Caco-2 (cell line): ENCODE data around the gene COL4A2. TPM values are rescaled to one million over a fixed set of nuclear protein-coding genes. Genes with fewer than 3 reads are reported as not detected.
A peak's percentile ranks its signal among the peaks of the same experiment; 100 is the strongest.

Experiments used
- BruUV-seq: library from RNA; stranded (reverse); fragments of 400-500 nt; replicated peaks from 2 replicates; lab custom pipeline; 2021; lab: Mats Ljungman, UMichigan
- CTCF ChIA-PET: fragments of 300-600 bp; sonication (Branson Sonifier 250); formaldehyde crosslinking; loops from one replicate; lab custom pipeline; 2022; ENCODE audit warnings: antibody characterized with exemption; lab: Charles Lee
- POLR2A ChIA-PET: fragments of 300-600 bp; sonication (Branson Sonifier 250); formaldehyde crosslinking; loops from one replicate; lab custom pipeline; 2022; ENCODE audit warnings: antibody characterized with exemption; lab: Charles Lee
- DNase-seq, 2 experiments: peaks; one replicate each; pipeline versions ENCODE4 v3.0.0 to v3.0.0-alpha.2; 2020 to 2022
- H3K27me3 ChIP-seq: replicated peaks from 2 replicates; pipeline ENCODE4 v1.6.0; 2011; ENCODE audit warnings: low read length; ENCODE audit not compliant: control insufficient read depth, insufficient read depth
- H3K36me3 ChIP-seq: 2 replicates; pipeline ENCODE4 v1.5.1; 2011; ENCODE audit warnings: low read length; ENCODE audit not compliant: control insufficient read depth, insufficient read depth
- H3K4me1 ChIP-seq: fragments of 250-450 bp; sonication (Bioruptor Pico); 2 replicates; pipeline ENCODE4 v1.5.1; 2020; ENCODE audit warnings: mild to moderate bottlenecking
- H3K4me3 ChIP-seq: 2 replicates; pipeline ENCODE4 v1.5.1; 2011; ENCODE audit warnings: low read depth, mild to moderate bottlenecking, control low read depth, low read length
- H3K9me3 ChIP-seq: fragments of 250-450 bp; sonication (Bioruptor Pico); 2 replicates; pipeline ENCODE4 v1.5.1; 2020; ENCODE audit warnings: mild to moderate bottlenecking, moderate library complexity
- H3K27ac Mint-ChIP-seq: one replicate; pipeline ENCODE4 v1.8.0; 2022; ENCODE audit warnings: mixed read lengths; ENCODE audit not compliant: unreplicated experiment
- H3K27me3 Mint-ChIP-seq: one replicate; pipeline ENCODE4 v1.8.0; 2022; ENCODE audit warnings: mixed read lengths; ENCODE audit not compliant: insufficient read depth, unreplicated experiment
- H3K36me3 Mint-ChIP-seq: one replicate; pipeline ENCODE4 v1.8.0; 2022; ENCODE audit warnings: mild to moderate bottlenecking, mixed read lengths; ENCODE audit not compliant: insufficient read depth, unreplicated experiment
- H3K4me1 Mint-ChIP-seq: one replicate; pipeline ENCODE4 v1.8.0; 2022; ENCODE audit warnings: low read depth, mixed read lengths; ENCODE audit not compliant: unreplicated experiment
- H3K4me3 Mint-ChIP-seq: one replicate; pipeline ENCODE4 v1.8.0; 2022; ENCODE audit warnings: mild to moderate bottlenecking, moderate library complexity, mixed read lengths; ENCODE audit not compliant: unreplicated experiment
- H3K9me3 Mint-ChIP-seq: one replicate; pipeline ENCODE4 v1.8.0; 2022; ENCODE audit warnings: mixed read lengths; ENCODE audit not compliant: unreplicated experiment
- intact Hi-C: fragments of 100-400 bp; cut with micrococcal nuclease; formaldehyde crosslinking; loops from one replicate; pipeline ENCODE4 v1.10.0; 2022; ENCODE audit not compliant: unreplicated experiment
- microRNA-seq: library from miRNA; unstranded; fragments of <30 nt; microRNA quantifications from one replicate; pipeline ENCODE4 v1.2.0, GENCODE V29; 2022
- total RNA-seq: library from RNA; stranded (reverse); gene quantifications from 2 replicates; pipeline ENCODE4 v1.2.3, GENCODE V29; 2022
- TF ChIP-seq, protein P1 (sequence below), 2 experiments: fragments of 200-600 bp in 1 of 2; IDR thresholded peaks; 1 replicate in 1 of 2; 2 replicates in 1 of 2; pipeline versions ENCODE4 v1.5.1 to v1.8.0; 2011 to 2022; ENCODE audit warnings: antibody characterized with exemption in 1 of 2, control low read depth in 1 of 2, inconsistent platforms in 1 of 2, low read depth in 1 of 2, low read length in 1 of 2, mild to moderate bottlenecking in 1 of 2, moderate library complexity in 1 of 2; ENCODE audit not compliant: insufficient read depth in 1 of 2, severe bottlenecking in 1 of 2, unreplicated experiment in 1 of 2

COL4A2 gene
- total RNA-seq, 1 experiment from 2014 or later, result 19.2 TPM

DNA sequence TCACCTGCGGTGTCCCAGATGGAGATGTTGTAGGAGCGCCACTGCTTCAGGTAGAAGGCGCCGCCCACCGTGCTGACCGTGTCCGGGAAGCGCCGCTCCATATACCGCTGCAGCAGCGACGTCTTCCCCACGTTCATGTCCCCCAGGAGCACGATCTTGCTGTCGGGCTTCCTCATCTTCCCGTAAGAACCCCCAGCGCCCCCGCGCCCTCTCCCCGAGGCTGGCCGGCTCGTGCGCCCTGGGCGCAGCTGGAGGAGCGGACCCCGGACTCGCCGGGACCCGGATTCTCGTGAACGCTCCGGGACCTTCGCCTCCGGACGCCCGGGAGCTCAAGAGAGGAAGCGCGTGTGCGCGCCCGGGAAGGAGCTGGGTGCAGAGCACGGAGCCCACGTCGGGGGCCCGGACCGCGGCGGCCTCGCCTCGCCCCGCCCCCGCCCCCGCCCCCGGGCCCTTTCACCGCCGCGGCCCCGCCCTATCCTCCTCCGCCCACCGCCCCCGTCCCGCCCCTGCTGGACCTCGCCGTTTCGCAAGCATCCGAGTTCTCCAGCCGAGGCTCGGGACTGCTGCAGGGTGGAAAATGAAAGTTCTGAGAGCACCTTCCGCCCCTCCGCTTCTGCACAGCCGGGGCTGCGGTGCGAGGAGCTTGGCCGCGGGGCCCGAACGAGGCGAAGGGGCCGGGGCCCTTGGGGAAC, 254.4 kb downstream of the COL4A2 start, which contains the start of gene RAB20:
Gene RAB20, minus strand, starts transcription at position 379 of the 692 bp plus-strand sequence. Its CDS starts 203 bp downstream, at position 176.
- Histone ChIP-seq H3K4me1 (peaks cover 32% of the 10 kb centered on the region), H3K4me3 (peak within 1 kb of the TSS; percentile 84), H3K36me3 (peaks cover 11% of the 10 kb centered on the region), H3K9me3 (no peaks in the 10 kb centered on the region), H3K27me3 (no peaks in the 10 kb centered on the region)
- DNase-seq, result peak; percentile 92 to 94
- TF ChIP-seq, protein P1, sequence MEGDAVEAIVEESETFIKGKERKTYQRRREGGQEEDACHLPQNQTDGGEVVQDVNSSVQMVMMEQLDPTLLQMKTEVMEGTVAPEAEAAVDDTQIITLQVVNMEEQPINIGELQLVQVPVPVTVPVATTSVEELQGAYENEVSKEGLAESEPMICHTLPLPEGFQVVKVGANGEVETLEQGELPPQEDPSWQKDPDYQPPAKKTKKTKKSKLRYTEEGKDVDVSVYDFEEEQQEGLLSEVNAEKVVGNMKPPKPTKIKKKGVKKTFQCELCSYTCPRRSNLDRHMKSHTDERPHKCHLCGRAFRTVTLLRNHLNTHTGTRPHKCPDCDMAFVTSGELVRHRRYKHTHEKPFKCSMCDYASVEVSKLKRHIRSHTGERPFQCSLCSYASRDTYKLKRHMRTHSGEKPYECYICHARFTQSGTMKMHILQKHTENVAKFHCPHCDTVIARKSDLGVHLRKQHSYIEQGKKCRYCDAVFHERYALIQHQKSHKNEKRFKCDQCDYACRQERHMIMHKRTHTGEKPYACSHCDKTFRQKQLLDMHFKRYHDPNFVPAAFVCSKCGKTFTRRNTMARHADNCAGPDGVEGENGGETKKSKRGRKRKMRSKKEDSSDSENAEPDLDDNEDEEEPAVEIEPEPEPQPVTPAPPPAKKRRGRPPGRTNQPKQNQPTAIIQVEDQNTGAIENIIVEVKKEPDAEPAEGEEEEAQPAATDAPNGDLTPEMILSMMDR (IDR thresholded peaks at IDR 0.05; ENCODE audit: insufficient read depth in 1 of 2, low read depth in 1 of 2, low read length in 1 of 2, severe bottlenecking in 1 of 2, unreplicated experiment in 1 of 2), result no peak
- Mint-ChIP-seq H3K4me1 (peaks cover 35% of the 10 kb centered on the region), H3K27ac (peak within 1 kb of the TSS; percentile 75), H3K36me3 (peaks cover 29% of the 10 kb centered on the region), H3K4me3 (peak within 1 kb of the TSS; percentile 85), H3K9me3 (peaks cover 11% of the 10 kb centered on the region), H3K27me3 (no peaks in the 10 kb centered on the region)
- intact Hi-C loops, result loop anchor here (1.0 to 5.0 kb wide), 5 partner anchors 21 to 339 kb away; no protein-coding TSS in a partner anchor
- CTCF ChIA-PET, result interaction anchor here (1.1 to 2.7 kb wide), 2 partner anchors 32 to 106 kb away, joined by 4 to 20 read pairs; no protein-coding TSS in a partner anchor
- POLR2A ChIA-PET, result interaction anchor here (0.6 to 1.7 kb wide), 12 partner anchors 20 to 312 kb away, joined by 3 to 17 read pairs (median 5); no protein-coding TSS in a partner anchor
- no TSS peak for BruUV-seq

DNA sequence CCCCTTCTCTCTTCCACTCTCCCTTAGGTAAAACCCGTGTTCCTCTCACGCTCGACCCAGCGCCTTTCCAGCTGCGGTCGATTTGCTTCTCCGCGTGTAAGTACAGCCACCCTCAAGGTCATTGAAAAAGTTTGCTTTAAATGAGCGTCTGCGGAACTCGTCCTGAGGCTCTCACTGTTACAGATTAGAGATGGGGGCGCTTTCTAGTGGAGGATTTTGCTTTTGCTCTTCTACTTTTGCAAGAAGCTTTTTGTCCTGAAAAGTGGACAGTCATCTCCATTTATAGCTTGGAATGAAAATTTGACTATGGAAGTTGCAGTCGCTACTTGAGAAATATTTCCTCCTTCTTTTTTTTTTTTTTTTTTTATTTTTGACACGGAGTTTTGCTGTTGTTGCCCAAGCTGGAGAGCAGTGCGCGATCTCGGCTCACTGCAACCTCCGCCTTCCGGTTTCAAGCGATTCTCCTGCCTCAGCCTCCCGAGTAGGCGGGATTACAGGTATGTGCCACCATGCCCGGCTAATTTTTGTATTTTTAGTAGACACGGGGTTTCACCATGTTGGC, 255.0 kb downstream of the COL4A2 start:
- no peaks in the 10 kb centered on the region for H3K27me3 ChIP-seq
- Mint-ChIP-seq H3K4me1 (peaks cover 28% of the 10 kb centered on the region), H3K27ac (peak overlapping the region; percentile 75), H3K9me3 (peaks cover 11% of the 10 kb centered on the region), H3K36me3 (peaks cover 22% of the 10 kb centered on the region), H3K27me3 (no peaks in the 10 kb centered on the region), H3K4me3 (peak overlapping the region; percentile 85)
- no peaks in the 10 kb centered on the region for H3K9me3 ChIP-seq
- peaks cover 26% of the 10 kb centered on the region for H3K4me1 ChIP-seq
- TSS peak; percentile 53 for BruUV-seq
- ChIA-PET POLR2A (interaction anchor here (0.6 to 1.7 kb wide), 12 partner anchors 21 to 312 kb away, joined by 3 to 17 read pairs (median 5); no protein-coding TSS in a partner anchor), CTCF (interaction anchor here (0.6 to 2.7 kb wide), 3 partner anchors 31 to 447 kb away, joined by 3 to 20 read pairs (median 4); no protein-coding TSS in a partner anchor)
- TF ChIP-seq, protein P1 (IDR thresholded peaks at IDR 0.05; ENCODE audit: insufficient read depth in 1 of 2, low read depth in 1 of 2, low read length in 1 of 2, severe bottlenecking in 1 of 2, unreplicated experiment in 1 of 2), result no peak
- peaks cover 7% of the 10 kb centered on the region for H3K36me3 ChIP-seq
- DNase-seq, result no peak
- intact Hi-C loops, result loop anchor here (5.0 kb wide), 2 partner anchors 35 to 340 kb away; no protein-coding TSS in a partner anchor
- peak overlapping the region; percentile 84 for H3K4me3 ChIP-seq

Small RNAs within 50 kb of the gene (microRNA-seq; reads per million reads assigned to microRNA genes)
- not detected for gene MIR8073

Other genes with a start within 250 kb of the COL4A2 start
- gene COL4A1, start 127 bp upstream of the COL4A2 start, total RNA-seq, result 4.5 and 4.8 TPM in 2 replicates